GM12878 (cell line): ENCODE data around the gene GABRB3. TPM values are rescaled to one million over a fixed set of nuclear protein-coding genes. Genes with fewer than 3 reads are reported as not detected.

Experiments used
- ATAC-seq: fragments of 200-7000 bp; cut with Tn5 transposase; 3 replicates; pipeline ENCODE4 v1.9.1; 2020; ENCODE audit warnings: mild to moderate bottlenecking, moderate library complexity
- BruUV-seq: library from RNA; stranded (reverse); fragments of 400-500 nt; replicated peaks from 2 replicates; lab custom pipeline; 2021; lab: Mats Ljungman, UMichigan
- CTCF ChIA-PET: fragments of 300-600 bp; sonication (Branson Sonifier 250); formaldehyde crosslinking; extraction: SDS; loops from one replicate; lab custom pipeline; 2021; ENCODE audit warnings: inconsistent platforms; lab: Yijun Ruan, JAX
- POLR2A ChIA-PET: fragments of 350-600 bp; formaldehyde crosslinking; extraction: SDS; loops from one replicate; lab custom pipeline; 2021; ENCODE audit warnings: inconsistent platforms; lab: Charles Lee
- RAD21 ChIA-PET: fragments of 300-600 bp; sonication (Branson Sonifier 250); formaldehyde crosslinking; loops from one replicate; lab custom pipeline; 2023; ENCODE audit warnings: antibody characterized with exemption; ENCODE audit not compliant: unreplicated experiment; lab: Charles Lee
- SMC1A ChIA-PET: fragments of 300-600 bp; sonication (Branson Sonifier 250); formaldehyde crosslinking; loops from one replicate; lab custom pipeline; 2023; ENCODE audit not compliant: unreplicated experiment, uncharacterized antibody; lab: Charles Lee
- DNase-seq: peaks from one replicate; pipeline ENCODE4 v3.0.0-alpha.2; 2011; ENCODE audit warnings: low read depth, low spot score
- FAIRE-seq: peaks from 3 replicates; lab custom pipeline; 2011; peaks lifted over from hg19 to GRCh38; lab: Jason Lieb, UNC
- H2AFZ ChIP-seq: 2 replicates; pipeline ENCODE4 v1.6.0; 2011; ENCODE audit warnings: low read depth, low read length, control low read depth; ENCODE audit not compliant: control insufficient read depth
- H3K27ac ChIP-seq: 2 replicates; pipeline ENCODE4 v1.5.1; 2011; ENCODE audit warnings: control low read depth; ENCODE audit not compliant: control insufficient read depth, insufficient read depth
- H3K27me3 ChIP-seq, 2 experiments: replicated peaks in 1 of 2; 2 replicates each; pipeline versions ENCODE4 v1.6.0 to v1.6.1; 2011; ENCODE audit warnings: low read length in 1 of 2; ENCODE audit not compliant: control insufficient read depth in 2 of 2, insufficient read depth in 2 of 2
- H3K36me3 ChIP-seq, 2 experiments: 2 replicates each; pipeline ENCODE4 v1.5.1; 2011; ENCODE audit warnings: low read length in 1 of 2; ENCODE audit not compliant: control insufficient read depth in 2 of 2, insufficient read depth in 2 of 2
- H3K4me1 ChIP-seq: 2 replicates; pipeline ENCODE4 v1.6.1; 2011; ENCODE audit warnings: mild to moderate bottlenecking, low read length, moderate library complexity, mixed read lengths; ENCODE audit not compliant: control insufficient read depth, insufficient read depth
- H3K4me2 ChIP-seq: 2 replicates; pipeline ENCODE4 v1.6.0; 2011; ENCODE audit warnings: control low read depth; ENCODE audit not compliant: control insufficient read depth, insufficient read depth
- H3K4me3 ChIP-seq: fragments of 200-600 bp; sonication (generic); 2 replicates; pipeline ENCODE4 v1.5.1; 2016
- H3K79me2 ChIP-seq: 2 replicates; pipeline ENCODE4 v1.6.0; 2011; ENCODE audit warnings: low read length; ENCODE audit not compliant: control insufficient read depth, insufficient read depth
- H3K9ac ChIP-seq: 2 replicates; pipeline ENCODE4 v1.8.0; 2011; ENCODE audit warnings: low read length, control low read depth, mixed read lengths; ENCODE audit not compliant: control insufficient read depth, insufficient read depth
- H3K9me3 ChIP-seq: replicated peaks from 3 replicates; pipeline ENCODE4 v1.5.1; 2011; ENCODE audit warnings: mild to moderate bottlenecking, low read length; ENCODE audit not compliant: control insufficient read depth, insufficient read depth
- H4K20me1 ChIP-seq: 2 replicates; pipeline ENCODE4 v1.6.0; 2011; ENCODE audit not compliant: control insufficient read depth, insufficient read depth
- ATF3 ChIP-seq: IDR thresholded peaks from 2 replicates; pipeline ENCODE4 v1.6.1; 2011; ENCODE audit warnings: low read depth, mild to moderate bottlenecking, low read length, moderate library complexity, borderline replicate concordance; ENCODE audit errors: extremely low read depth
- BHLHE40 ChIP-seq, 2 experiments: fragments of 450-650 bp in 1 of 2; IDR thresholded peaks; 2 replicates each; pipeline ENCODE4 v1.6.1; 2011 to 2017; ENCODE audit warnings: low read depth in 2 of 2, borderline replicate concordance in 1 of 2, improper control_type of control experiment in 1 of 2, low read length in 1 of 2, mild to moderate bottlenecking in 1 of 2
- CBX3 ChIP-seq: fragments of 200-600 bp; sonication (generic); IDR thresholded peaks from 2 replicates; pipeline ENCODE4 v1.6.1; 2016; ENCODE audit warnings: low read depth, borderline replicate concordance
- CHD1 ChIP-seq: IDR thresholded peaks from 2 replicates; pipeline ENCODE4 v1.6.1; 2012; ENCODE audit warnings: low read depth, low read length, improper control_type of control experiment
- IKZF1 ChIP-seq: fragments of 450-650 bp; conservative IDR thresholded peaks from 2 replicates; pipeline ENCODE4 v1.6.1; 2017; ENCODE audit warnings: antibody characterized with exemption, mild to moderate bottlenecking
- JUND ChIP-seq: IDR thresholded peaks from 2 replicates; pipeline ENCODE4 v1.6.1; 2012; ENCODE audit warnings: low read depth, mild to moderate bottlenecking, low read length, improper control_type of control experiment, moderate library complexity
- LARP7 ChIP-seq: fragments of 450-650 bp; IDR thresholded peaks from 2 replicates; pipeline ENCODE4 v1.6.1; 2017; ENCODE audit warnings: mild to moderate bottlenecking
- MAX ChIP-seq: IDR thresholded peaks from 2 replicates; pipeline ENCODE4 v1.6.1; 2012; ENCODE audit warnings: low read depth, low read length, improper control_type of control experiment
- POLR2AphosphoS2 ChIP-seq: IDR thresholded peaks from 2 replicates; pipeline ENCODE4 v1.6.1; 2011; ENCODE audit warnings: low read depth, mild to moderate bottlenecking, low read length, improper control_type of control experiment, moderate library complexity
- RBBP5 ChIP-seq: fragments of 200-600 bp; sonication (generic); conservative IDR thresholded peaks from 2 replicates; pipeline ENCODE4 v1.6.1; 2016
- RELB ChIP-seq: fragments of 450-650 bp; IDR thresholded peaks from 2 replicates; pipeline ENCODE4 v1.6.1; 2017; ENCODE audit warnings: low read depth, mild to moderate bottlenecking, moderate library complexity
- SIX5 ChIP-seq: IDR thresholded peaks from 2 replicates; pipeline ENCODE4 v1.6.1; 2011; ENCODE audit warnings: mild to moderate bottlenecking, low read depth, low read length, moderate library complexity; ENCODE audit not compliant: severe bottlenecking
- SMAD5 ChIP-seq: IDR thresholded peaks from 2 replicates; pipeline ENCODE4 v1.6.1; 2016; ENCODE audit warnings: antibody characterized with exemption, low read depth
- SUZ12 ChIP-seq: fragments of 200-600 bp; sonication (generic); IDR thresholded peaks from one replicate; pipeline ENCODE4 v1.6.1; 2018; ENCODE audit warnings: antibody characterized with exemption, mild to moderate bottlenecking; ENCODE audit not compliant: unreplicated experiment
- ZNF24 ChIP-seq: fragments of 450-650 bp; IDR thresholded peaks from 2 replicates; pipeline ENCODE4 v1.6.1; 2017; ENCODE audit warnings: antibody characterized with exemption, mild to moderate bottlenecking
- ZNF592 ChIP-seq: fragments of 450-650 bp; IDR thresholded peaks from 2 replicates; pipeline ENCODE4 v1.6.1; 2017; ENCODE audit warnings: mild to moderate bottlenecking, moderate library complexity
- ZSCAN29 ChIP-seq: fragments of 450-650 bp; IDR thresholded peaks from 2 replicates; pipeline ENCODE4 v1.6.1; 2017; ENCODE audit warnings: mild to moderate bottlenecking, moderate library complexity
- WGBS: methylation state at CpG from one replicate; pipeline ENCODE4 v1.1.6; 2016; ENCODE audit warnings: low lambda C conversion rate; ENCODE audit not compliant: insufficient replicate concordance, insufficient coverage; ENCODE audit errors: missing lambda C conversion rate; 5-methylcytosine and 5-hydroxymethylcytosine counted together
- in situ Hi-C: fragments of 300-500 bp; cut with MboI; formaldehyde crosslinking; loops from 9 replicates; pipeline ENCODE4 v1.14.3; 2018; ENCODE audit warnings: mixed read lengths
- intact Hi-C: fragments of 100-400 bp; cut with micrococcal nuclease; formaldehyde crosslinking; loops from one replicate; pipeline ENCODE4 v1.14.2; 2022; ENCODE audit not compliant: unreplicated experiment
- polyA plus RNA-seq, 11 experiments: library from polyadenylated mRNA; depleted of rRNA in 4 of 11; unstranded in 6 of 11; stranded (reverse) in 5 of 11; fragments of >200 nt; fragmentation: Nextera tagmentation in 4 of 11; fragmentation: Illumina TruSeq in 1 of 11; extraction: Ambion mirVana in 4 of 11; extraction: Trizol in 1 of 11; gene quantifications; 1 replicate in 1 of 11; 2 replicates in 10 of 11; pipeline versions ENCODE4 v1.2.1 to v1.2.3, GENCODE V29; 2011 to 2016; ENCODE audit warnings: inconsistent platforms in 2 of 11, missing spikeins in 2 of 11, low read depth in 1 of 11
- total RNA-seq, 4 experiments: library from RNA; depleted of rRNA in 3 of 4; stranded (reverse); fragments of >200 nt in 3 of 4; fragmentation: Illumina TruSeq in 1 of 4; extraction: Trizol in 1 of 4; gene quantifications; 2 replicates each; pipeline versions ENCODE4 v1.2.1 to v1.2.3, GENCODE V29; 2013 to 2021

Gene GABRB3
- total and polyA plus RNA-seq, 10 of the 15 experiments (the other 5 are each of a cell fraction or from before 2014, with no cell fraction given) = 0.05 to 0.08 (median 0.05) TPM; not detected in 7

- TF ChIP-seq ATF3 (no peak), POLR2AphosphoS2 (no peak), LARP7 (no peak), MAX (no peak)
Measured at GRCh38 chr15:26781816-26782215, 8.9 kb upstream of the GABRB3 start (continued).

GRCh38 chr15:26773917-26774316 lies 1.1 kb upstream of the GABRB3 start:
- Histone ChIP-seq H3K9ac (no peak overlapping the region), H3K79me2 (no peaks in the 10 kb centered on the region), H3K9me3 (no peaks in the 10 kb centered on the region; the same call in 2 of the 3 replicates), H2AFZ (no peak overlapping the region), H3K4me1 (no peaks in the 10 kb centered on the region), H3K36me3 (no peaks in the 10 kb centered on the region), H4K20me1 (no peaks in the 10 kb centered on the region), H3K4me2 (no peak overlapping the region), H3K27me3 (no peaks in the 10 kb centered on the region), H3K27ac (no peak overlapping the region), H3K4me3 (no peak overlapping the region)
- ChIA-PET SMC1A (no interaction called here), CTCF (no interaction called here), RAD21 (no interaction called here), POLR2A (no interaction called here)
- no peak for FAIRE-seq
- in situ Hi-C loops = no loop called here
- 41% methylated on average over 8 of the region's 8 CpGs for WGBS
- DNase-seq = no peak
- intact Hi-C loops = no loop called here
- ATAC-seq = no peak
- BruUV-seq = no TSS peak
- TF ChIP-seq JUND (no peak), BHLHE40 (IDR thresholded peaks at IDR 0.05; ENCODE audit: borderline replicate concordance in 1 of 2, low read depth in 2 of 2, low read length in 1 of 2) (no peak), SMAD5 (no peak), CBX3 (no peak), SIX5 (no peak), RBBP5 (no peak), ZNF24 (no peak), ZNF592 (no peak), RELB (no peak), CHD1 (no peak), IKZF1 (no peak), ZSCAN29 (no peak), SUZ12 (no peak)
